GM10266 (cell line): ENCODE measurements around the gene PKP4.

ENCODE experiments used
- DNase-seq: peaks from one replicate; pipeline ENCODE4 v3.0.0; 2012; ENCODE audit errors: extremely low spot score
- CTCF ChIP-seq: IDR thresholded peaks from 2 replicates; pipeline ENCODE4 v1.5.1; 2012; ENCODE audit warnings: mild to moderate bottlenecking, low read depth; ENCODE audit not compliant: control insufficient read depth, insufficient read depth; ENCODE audit errors: missing control alignments

Gene PKP4

GRCh38 chr2:158629116-158629515, 172.4 kb downstream of the PKP4 start:
- no peak for TF ChIP-seq CTCF

DNA sequence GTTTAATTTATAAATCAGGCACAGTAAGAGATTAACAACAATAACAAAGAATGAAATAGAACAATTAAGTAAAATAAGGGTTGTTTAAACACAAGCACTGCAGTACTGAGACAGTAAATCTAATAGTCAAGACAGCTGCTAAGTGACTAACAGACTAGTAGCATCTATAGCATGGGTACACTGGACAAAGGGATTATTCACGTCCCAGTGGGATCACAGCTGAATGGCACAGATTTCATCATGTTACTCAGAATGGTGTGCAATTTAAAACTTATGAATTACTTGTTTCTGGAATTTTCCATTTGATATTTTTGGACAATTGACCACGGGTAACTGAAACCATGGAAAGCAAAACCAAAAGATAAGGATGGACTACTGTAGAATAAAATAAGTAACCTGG, 176.5 kb downstream of the PKP4 start:
- TF ChIP-seq CTCF: no peak
- no peak for DNase-seq

More at GRCh38 chr2:158629116-158629515, 172.4 kb downstream of the PKP4 start:
- no peak for DNase-seq

- no peak for DNase-seq
- TF ChIP-seq CTCF: no peak
These were observed 177.9 kb downstream of the PKP4 start for GRCh38 chr2:158634627-158635026.

GRCh38 chr2:158635961-158636601, 179.3 kb downstream of the PKP4 start:
- DNase-seq: no peak
- no peak for TF ChIP-seq CTCF

DNA sequence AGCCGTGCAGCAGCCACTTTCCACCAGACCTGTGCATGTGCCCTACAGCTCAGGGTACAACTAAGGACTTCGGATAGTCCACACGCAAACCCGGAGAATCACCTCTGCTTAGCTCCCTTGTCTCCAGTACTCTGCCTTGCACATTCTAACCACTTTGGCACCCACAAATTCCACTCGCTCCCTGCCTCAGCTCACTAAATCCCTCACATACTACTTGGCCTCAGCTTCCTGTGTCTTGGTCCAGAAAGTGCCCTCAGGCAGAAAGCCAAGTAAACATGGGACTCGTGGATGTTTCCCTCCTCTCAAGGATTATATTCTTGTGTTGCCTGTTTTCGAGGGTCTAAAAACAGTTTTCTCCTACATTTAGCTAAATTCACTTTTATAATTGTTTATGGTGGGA, 180.6 kb downstream of the PKP4 start:
- DNase-seq: no peak
- no peak for TF ChIP-seq CTCF

GRCh38 chr2:158644139-158644538, 187.4 kb downstream of the PKP4 start:
- DNase-seq: no peak
- TF ChIP-seq CTCF: no peak

- no peak for DNase-seq
- TF ChIP-seq CTCF: no peak
These were observed 188.5 kb downstream of the PKP4 start for GRCh38 chr2:158645299-158645698.
